ENCODE results near the gene HUS1.
"Not testable (repeated sequence)": the region's sequence is repeated elsewhere in the genome, so short reads cannot be mapped to it uniquely, and the experiment has no call there.

The HUS1 gene

GRCh38 chr7:47923081-47923875, 56.1 kb downstream of the HUS1 start:
- DNase-seq (ENCODE audit: low spot score): not testable (repeated sequence)

GRCh38 chr7:47916514-47916913, 62.9 kb downstream of the HUS1 start:
- not testable (repeated sequence) for DNase-seq (ENCODE audit: low spot score)

GRCh38 chr7:47915616-47915976, 63.8 kb downstream of the HUS1 start:
- DNase-seq (ENCODE audit: low spot score): no peak

GRCh38 chr7:47914717-47915615, 64.4 kb downstream of the HUS1 start:
- DNase-seq (ENCODE audit: low spot score): no peak

Measured in Ammon's horn (tissue), 1 donor.